Kidney (tissue), 14 donors: Measurements from ENCODE around the gene GALR1. TPM values are rescaled to one million over a fixed set of nuclear protein-coding genes. Genes with fewer than 3 reads are reported as not detected.
"Not testable (repeated sequence)": the region's sequence is repeated elsewhere in the genome, so short reads cannot be mapped to it uniquely, and the experiment has no call there.

ENCODE experiments used
- DNase-seq, 5 donors: peaks; one replicate each; pipeline ENCODE4 v3.0.0-alpha.2; 2013 to 2020
- FAIRE-seq: peaks from 2 replicates; lab custom pipeline; 2012; peaks lifted over from hg19 to GRCh38; lab: Jason Lieb, UNC
- H3K27ac ChIP-seq, 2 donors: one replicate each; pipeline ENCODE4 v1.7.0; 2013; ENCODE audit warnings: low read depth in 2 of 2, low read length in 2 of 2, inconsistent platforms in 1 of 2
- H3K27me3 ChIP-seq: one replicate; pipeline ENCODE4 v1.7.1; 2013; ENCODE audit warnings: low read length, inconsistent platforms; ENCODE audit not compliant: control insufficient read depth, insufficient read depth
- H3K36me3 ChIP-seq, 3 donors: one replicate each; pipeline versions ENCODE4 v1.7.0 to v1.7.1; 2013; ENCODE audit warnings: low read length in 3 of 3, control low read depth in 1 of 3, inconsistent platforms in 1 of 3; ENCODE audit not compliant: insufficient read depth in 3 of 3, control insufficient read depth in 2 of 3
- H3K4me1 ChIP-seq, 3 donors: one replicate each; pipeline versions ENCODE4 v1.7.0 to v1.7.1; 2013; ENCODE audit warnings: low read length in 3 of 3, inconsistent platforms in 1 of 3, low read depth in 1 of 3; ENCODE audit not compliant: control insufficient read depth in 2 of 3, insufficient read depth in 2 of 3
- H3K4me3 ChIP-seq, 3 donors: one replicate each; pipeline versions ENCODE4 v1.7.0 to v1.8.1; 2013; ENCODE audit warnings: low read length in 3 of 3, control low read depth in 1 of 3, inconsistent platforms in 1 of 3
- H3K9ac ChIP-seq, 3 donors: one replicate each; pipeline versions ENCODE4 v1.7.0 to v1.7.1; 2013; ENCODE audit warnings: low read length in 3 of 3, control low read depth in 1 of 3, inconsistent platforms in 1 of 3
- H3K9me3 ChIP-seq, 3 donors: one replicate each; pipeline versions ENCODE4 v1.7.0 to v1.7.1; 2013; ENCODE audit warnings: low read length in 3 of 3, control low read depth in 1 of 3, inconsistent platforms in 1 of 3; ENCODE audit not compliant: control insufficient read depth in 2 of 3, insufficient read depth in 1 of 3
- CTCF ChIP-seq: IDR thresholded peaks from 3 replicates; pipeline ENCODE4 v1.5.1; 2012; ENCODE audit warnings: mild to moderate bottlenecking, moderate library complexity, borderline replicate concordance; ENCODE audit not compliant: insufficient read depth; ENCODE audit errors: extremely low read depth
- intact Hi-C: fragments of 100-400 bp; cut with DNase I; formaldehyde crosslinking; loops from one replicate; pipeline ENCODE4 v1.11.1; 2022
- polyA plus RNA-seq: library from polyadenylated mRNA; stranded (reverse); fragments of 350-450 nt; fragmentation: Illumina TruSeq; extraction: RNeasy Lipid Tissue Mini Kit (QIAGEN cat#74804); gene quantifications from one replicate; pipeline ENCODE4 v1.2.3, GENCODE V29; 2014; ENCODE audit warnings: low read depth, low replicate concordance; ENCODE audit not compliant: insufficient read depth
- total RNA-seq: library from RNA; stranded (reverse); fragmentation: NEBNext Ultra II Directional; extraction: Animal tissue kit (Norgen Biotek cat#: 25700); gene quantifications from one replicate; pipeline ENCODE4 v1.2.1, GENCODE V29; 2021
- donor health status: control.
- donor health status: control.
- donor health status: control.
- donor health status: control.
- donor health status: control.
- donor health status: DM: yes; HTN: yes; CAD: no.
- donor health status: Normal renal cell carcinoma (clear cell type).

GALR1 gene
- total and polyA plus RNA-seq, 2 donors from 2014 or later, result 0.06 TPM; not detected in 1

- FAIRE-seq (no peak), DNase-seq (peak in 3 of 5 donors; percentile 8 to 50 (median 29))
- no peak for TF ChIP-seq CTCF
- Histone ChIP-seq H3K4me3 (no peak overlapping the region), H3K27ac (no peak overlapping the region), H3K27me3 (no peaks in the 10 kb centered on the region), H3K36me3 (no peaks in the 10 kb centered on the region), H3K4me1 (no peaks in the 10 kb centered on the region), H3K9ac (no peak overlapping the region), H3K9me3 (peaks cover 0 to 10% (median 0%) of the 10 kb centered on the region in 3 donors)
- intact Hi-C loops, result no loop called here
Observed at GRCh38 chr18:77234504-77235365, 14.9 kb upstream of the GALR1 start.

- H3K9ac ChIP-seq, H3K36me3 ChIP-seq, intact Hi-C loops, H3K4me1 ChIP-seq, H3K27me3 ChIP-seq, FAIRE-seq, DNase-seq, H3K27ac ChIP-seq, H3K4me3 ChIP-seq: not testable (repeated sequence)
- peaks cover 0 to 10% (median 0%) of the 10 kb centered on the region in 3 donors for H3K9me3 ChIP-seq
Observed at GRCh38 chr18:77239285-77239684, 10.4 kb upstream of the GALR1 start.

DNA sequence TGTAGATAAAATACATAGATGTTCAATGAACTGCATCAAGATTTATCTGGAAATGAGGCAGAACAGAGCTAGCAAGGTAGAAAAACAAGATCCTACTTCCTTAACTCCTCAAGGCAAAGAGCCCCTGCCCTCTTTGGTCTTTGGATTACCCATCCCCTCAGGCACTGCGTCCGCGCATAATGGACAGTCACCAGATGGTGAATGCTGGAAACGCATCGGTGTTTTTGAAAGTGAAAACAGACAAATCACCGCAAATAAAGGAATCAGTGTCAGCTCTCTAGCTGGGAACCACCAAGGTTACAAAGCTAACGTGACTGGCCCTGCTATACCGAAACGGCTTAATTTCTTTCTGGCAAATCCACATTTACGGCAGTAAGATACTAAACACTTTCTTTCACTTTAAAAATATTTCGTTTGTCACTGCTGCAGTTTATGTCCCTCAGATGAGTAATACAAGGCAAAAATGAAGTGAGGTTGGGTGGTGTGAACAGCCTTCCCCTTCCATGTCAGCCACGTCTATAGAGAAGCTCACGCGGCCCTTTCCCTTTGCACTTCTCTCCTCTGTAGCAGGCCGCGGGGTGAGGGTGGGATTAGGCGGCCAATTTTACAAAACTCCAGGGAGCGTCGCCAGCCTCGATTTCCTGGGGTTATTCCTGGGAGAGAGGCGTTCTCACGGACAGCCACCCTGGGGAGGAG, 627 bp upstream of the GALR1 start:
- intact Hi-C loops, result no loop called here
- Histone ChIP-seq H3K9me3 (no peaks in the 10 kb centered on the region), H3K27ac (no peak overlapping the region), H3K36me3 (no peaks in the 10 kb centered on the region), H3K4me1 (peaks cover 0 to 6% (median 0%) of the 10 kb centered on the region in 3 donors), H3K27me3 (peaks cover 16% of the 10 kb centered on the region), H3K4me3 (peak overlapping the region; percentile 8 to 46 (median 46)), H3K9ac (no peak overlapping the region)
- no peak for TF ChIP-seq CTCF
- DNase-seq, result peak in 2 of 5 donors; percentile 6 to 9
- FAIRE-seq, result no peak

GRCh38 chr18:77250501-77250925, 865 bp downstream of the GALR1 start:
- no peak overlapping the region for H3K4me3 ChIP-seq
- peaks cover 16% of the 10 kb centered on the region for H3K27me3 ChIP-seq
- intact Hi-C loops, result no loop called here
- no peaks in the 10 kb centered on the region for H3K9me3 ChIP-seq
- H3K27ac ChIP-seq, result no peak overlapping the region
- peaks cover 0 to 6% (median 0%) of the 10 kb centered on the region in 3 donors for H3K4me1 ChIP-seq
- FAIRE-seq, result no peak
- no peak for TF ChIP-seq CTCF
- no peaks in the 10 kb centered on the region for H3K36me3 ChIP-seq
- peak in 4 of 5 donors; percentile 9 to 69 (median 24) for DNase-seq
- no peak overlapping the region for H3K9ac ChIP-seq
